PC-3 (cell line): ENCODE data around the gene LRRC39. TPM values are rescaled to one million over a fixed set of nuclear protein-coding genes. Genes with fewer than 3 reads are reported as not detected.

Source experiments
- ATAC-seq: fragments of 200-7000 bp; cut with Tn5 transposase; 2 replicates; pipeline ENCODE4 v1.9.1; 2020; ENCODE audit warnings: mild to moderate bottlenecking, moderate library complexity
- BruUV-seq: library from RNA; stranded (reverse); fragments of 400-500 nt; replicated peaks from 2 replicates; lab custom pipeline; 2021; lab: Mats Ljungman, UMichigan
- CTCF ChIA-PET: fragments of 300-600 bp; sonication (Branson Sonifier 250); formaldehyde crosslinking; loops from one replicate; lab custom pipeline; 2022; ENCODE audit warnings: antibody characterized with exemption; lab: Charles Lee
- POLR2A ChIA-PET: fragments of 300-600 bp; sonication (Branson Sonifier 250); formaldehyde crosslinking; loops from one replicate; lab custom pipeline; 2022; ENCODE audit warnings: antibody characterized with exemption; ENCODE audit not compliant: unreplicated experiment; lab: Charles Lee
- DNase-seq: peaks from one replicate; pipeline ENCODE4 v3.0.0-alpha.2; 2015
- H2AFZ ChIP-seq: fragments of 300-600 bp; sonication (generic); 2 replicates; pipeline ENCODE4 v1.6.0; 2016; ENCODE audit warnings: antibody characterized with exemption, low read length
- H3F3A ChIP-seq: fragments of 300-600 bp; sonication (generic); one replicate; pipeline ENCODE4 v1.6.0; 2017; ENCODE audit warnings: antibody characterized with exemption, low read length, control low read depth, mild to moderate bottlenecking; ENCODE audit not compliant: unreplicated experiment
- H3K27ac ChIP-seq: fragments of 300-600 bp; sonication (generic); 2 replicates; pipeline ENCODE4 v1.5.1; 2016; ENCODE audit warnings: mild to moderate bottlenecking, low read length
- H3K27me3 ChIP-seq: fragments of 300-600 bp; sonication (generic); 2 replicates; pipeline ENCODE4 v1.6.1; 2016; ENCODE audit warnings: low read length, mixed read lengths
- H3K36me3 ChIP-seq: fragments of 300-600 bp; sonication (generic); 2 replicates; pipeline ENCODE4 v1.6.1; 2016; ENCODE audit warnings: low read depth, mixed run types, low read length, mixed read lengths
- H3K4me1 ChIP-seq: fragments of 300-600 bp; sonication (generic); 2 replicates; pipeline ENCODE4 v1.5.1; 2016; ENCODE audit warnings: low read length; ENCODE audit not compliant: insufficient read depth
- H3K4me2 ChIP-seq: fragments of 300-600 bp; sonication (generic); 2 replicates; pipeline ENCODE4 v1.6.0; 2016; ENCODE audit warnings: low read length
- H3K4me3 ChIP-seq: fragments of 300-600 bp; sonication (generic); 2 replicates; pipeline ENCODE4 v1.5.1; 2016; ENCODE audit warnings: mild to moderate bottlenecking, low read length, mixed read lengths
- H3K79me2 ChIP-seq: fragments of 300-600 bp; sonication (generic); 2 replicates; pipeline ENCODE4 v1.6.1; 2017; ENCODE audit warnings: low read length, mixed read lengths
- H3K9ac ChIP-seq: fragments of 300-600 bp; sonication (generic); 2 replicates; pipeline ENCODE4 v1.6.0; 2016; ENCODE audit warnings: mild to moderate bottlenecking, low read length
- H3K9me2 ChIP-seq: fragments of 300-600 bp; sonication (generic); replicated peaks from 2 replicates; pipeline ENCODE4 v1.6.1; 2016; ENCODE audit warnings: mixed run types, low read length, mixed read lengths
- H3K9me3 ChIP-seq: fragments of 300-600 bp; sonication (generic); 2 replicates; pipeline ENCODE4 v1.6.1; 2016; ENCODE audit warnings: low read length, mixed read lengths
- H4K20me1 ChIP-seq: fragments of 300-600 bp; sonication (generic); 2 replicates; pipeline ENCODE4 v1.6.1; 2016; ENCODE audit warnings: low read length, mixed read lengths
- CTCF ChIP-seq: fragments of 300-600 bp; sonication (generic); conservative IDR thresholded peaks from 2 replicates; pipeline ENCODE4 v1.5.1; 2017; ENCODE audit warnings: antibody characterized with exemption, low read depth, mild to moderate bottlenecking, low read length
- EZH2 ChIP-seq: fragments of 300-600 bp; sonication (generic); IDR thresholded peaks from one replicate; pipeline ENCODE4 v1.6.1; 2017; ENCODE audit warnings: antibody characterized with exemption, mild to moderate bottlenecking, low read length; ENCODE audit not compliant: unreplicated experiment
- EZH2phosphoT487 ChIP-seq: fragments of 300-600 bp; sonication (generic); IDR thresholded peaks from 2 replicates; pipeline ENCODE4 v1.6.1; 2018; ENCODE audit warnings: mild to moderate bottlenecking, antibody characterized with exemption, low read length, borderline replicate concordance
- intact Hi-C: fragments of 100-400 bp; cut with micrococcal nuclease; formaldehyde crosslinking; loops from 2 replicates; pipeline ENCODE4 v1.9.0; 2023
- total RNA-seq: library from RNA; depleted of rRNA; stranded (reverse); fragments of >200 nt; gene quantifications from 2 replicates; pipeline ENCODE4 v1.2.3, GENCODE V29; 2014

Gene LRRC39
- total RNA-seq, 1 experiment from 2014 or later = 0.84 TPM

GRCh38 chr1:100187912-100188311 lies 9.9 kb upstream of the LRRC39 start:
- H3K27ac ChIP-seq = no peak overlapping the region
- POLR2A ChIA-PET = no interaction called here
- TF ChIP-seq CTCF = no peak
- no peak for TF ChIP-seq EZH2
- no peak for TF ChIP-seq EZH2phosphoT487
- H3F3A ChIP-seq = no peaks in the 10 kb centered on the region
- no peaks in the 10 kb centered on the region for H3K4me1 ChIP-seq
- H3K9me2 ChIP-seq = no peaks in the 10 kb centered on the region
- no peak overlapping the region for H3K4me3 ChIP-seq
- DNase-seq = no peak
- intact Hi-C loops = no loop called here
- H3K79me2 ChIP-seq = no peaks in the 10 kb centered on the region
- no peaks in the 10 kb centered on the region for H4K20me1 ChIP-seq
- H3K9ac ChIP-seq = no peak overlapping the region
- H2AFZ ChIP-seq = no peak overlapping the region
- no TSS peak for BruUV-seq
- no peak for ATAC-seq
- CTCF ChIA-PET = no interaction called here
- no peak overlapping the region for H3K4me2 ChIP-seq
- H3K9me3 ChIP-seq = no peaks in the 10 kb centered on the region
- H3K36me3 ChIP-seq = no peaks in the 10 kb centered on the region
- no peaks in the 10 kb centered on the region for H3K27me3 ChIP-seq

GRCh38 chr1:100184536-100184935 lies 6.5 kb upstream of the LRRC39 start:
- no peak overlapping the region for H2AFZ ChIP-seq
- ATAC-seq = no peak
- H3K27ac ChIP-seq = no peak overlapping the region
- BruUV-seq = no TSS peak
- H3K36me3 ChIP-seq = no peaks in the 10 kb centered on the region
- H3K27me3 ChIP-seq = no peaks in the 10 kb centered on the region
- no peak for TF ChIP-seq EZH2
- TF ChIP-seq CTCF = no peak
- no peak for TF ChIP-seq EZH2phosphoT487
- H3K9me2 ChIP-seq = no peaks in the 10 kb centered on the region
- intact Hi-C loops = no loop called here
- H3K79me2 ChIP-seq = no peaks in the 10 kb centered on the region
- H3K9ac ChIP-seq = no peak overlapping the region
- H3K9me3 ChIP-seq = no peaks in the 10 kb centered on the region
- H3K4me1 ChIP-seq = no peaks in the 10 kb centered on the region
- no peaks in the 10 kb centered on the region for H4K20me1 ChIP-seq
- CTCF ChIA-PET = no interaction called here
- POLR2A ChIA-PET = no interaction called here
- DNase-seq = no peak
- no peaks in the 10 kb centered on the region for H3F3A ChIP-seq
- no peak overlapping the region for H3K4me2 ChIP-seq
- H3K4me3 ChIP-seq = no peak overlapping the region

GRCh38 chr1:100183370-100183769 lies 5.3 kb upstream of the LRRC39 start:
- ATAC-seq (no peak), DNase-seq (no peak)
- Histone ChIP-seq H3K27me3 (no peaks in the 10 kb centered on the region), H3K4me1 (no peaks in the 10 kb centered on the region), H3K9me3 (no peaks in the 10 kb centered on the region), H4K20me1 (no peaks in the 10 kb centered on the region), H3K27ac (no peak overlapping the region), H3K79me2 (no peaks in the 10 kb centered on the region), H2AFZ (no peak overlapping the region), H3K36me3 (no peaks in the 10 kb centered on the region), H3F3A (no peaks in the 10 kb centered on the region), H3K4me3 (no peak overlapping the region), H3K4me2 (no peak overlapping the region), H3K9me2 (no peaks in the 10 kb centered on the region), H3K9ac (no peak overlapping the region)
- POLR2A ChIA-PET = no interaction called here
- CTCF ChIA-PET = no interaction called here
- BruUV-seq = no TSS peak
- intact Hi-C loops = no loop called here
- TF ChIP-seq CTCF (no peak), EZH2 (no peak), EZH2phosphoT487 (no peak)
